K562 (cell line): ENCODE results near the gene KIF25. TPM values are rescaled to one million over a fixed set of nuclear protein-coding genes. Genes with fewer than 3 reads are reported as not detected.

Experiments used
- ATAC-seq: fragments of 200-7000 bp; cut with Tn5 transposase; 3 replicates; pipeline ENCODE4 v1.9.1; 2020; ENCODE audit warnings: moderate library complexity
- BruUV-seq: library from RNA; stranded (reverse); fragments of 400-500 nt; replicated peaks from 2 replicates; lab custom pipeline; 2021; lab: Mats Ljungman, UMichigan
- CTCF ChIA-PET: fragments of 300-600 bp; formaldehyde crosslinking; extraction: SDS; loops from one replicate; lab custom pipeline; 2021; ENCODE audit warnings: low intra/inter-chr PET ratio; lab: Yijun Ruan, JAX
- POLR2A ChIA-PET: fragments of 300-600, 350-650 bp; sonication (Branson Sonifier 250); formaldehyde crosslinking; extraction: SDS; loops from one replicate; lab custom pipeline; 2021; ENCODE audit warnings: antibody characterized with exemption, inconsistent platforms; lab: Yijun Ruan, JAX
- DNase-seq, 4 experiments: peaks; one replicate each; pipeline versions ENCODE4 v3.0.0 to v3.0.0-alpha.2; 2011 to 2018; ENCODE audit warnings: low spot score in 3 of 4, mixed read lengths in 3 of 4; ENCODE audit errors: extremely low read depth in 1 of 4
- FAIRE-seq: peaks from 2 replicates; lab custom pipeline; 2011; peaks lifted over from hg19 to GRCh38; lab: Jason Lieb, UNC
- H2AFZ ChIP-seq: 2 replicates; pipeline ENCODE4 v1.6.0; 2011; ENCODE audit warnings: low read depth, low read length, control low read depth, inconsistent platforms
- H3K27ac ChIP-seq: fragments of 200-600 bp; 3 replicates; pipeline ENCODE4 v1.8.0; 2011; ENCODE audit warnings: low read depth, mild to moderate bottlenecking, control low read depth, inconsistent platforms, low read length, moderate library complexity, mixed read lengths; ENCODE audit errors: extremely low read depth
- H3K27me3 ChIP-seq, 2 experiments: fragments of 300-600 bp in 1 of 2; 2 replicates in 1 of 2; 3 replicates in 1 of 2; pipeline versions ENCODE4 v1.6.0 to v1.8.0; 2011; ENCODE audit warnings: inconsistent platforms in 2 of 2, low read length in 2 of 2, mild to moderate bottlenecking in 1 of 2, mixed read lengths in 1 of 2, moderate library complexity in 1 of 2; ENCODE audit not compliant: control insufficient read depth in 2 of 2, insufficient read depth in 2 of 2
- H3K36me3 ChIP-seq: fragments of 300-600 bp; 3 replicates; pipeline ENCODE4 v1.8.0; 2011; ENCODE audit warnings: mild to moderate bottlenecking, low read length, inconsistent platforms; ENCODE audit not compliant: control insufficient read depth, insufficient read depth
- H3K4me1 ChIP-seq, 2 experiments: fragments of 200-600 bp in 1 of 2; replicated peaks in 1 of 2; 2 replicates in 1 of 2; 3 replicates in 1 of 2; pipeline versions ENCODE4 v1.5.1 to v1.8.0; 2011; ENCODE audit warnings: inconsistent platforms in 2 of 2, low read length in 2 of 2, mild to moderate bottlenecking in 1 of 2, mixed read lengths in 1 of 2, moderate library complexity in 1 of 2; ENCODE audit not compliant: control insufficient read depth in 2 of 2, insufficient read depth in 2 of 2
- H3K4me2 ChIP-seq: 2 replicates; pipeline ENCODE4 v1.6.1; 2011; ENCODE audit warnings: low read length, control low read depth, inconsistent platforms, mixed read lengths; ENCODE audit not compliant: insufficient read depth
- H3K4me3 ChIP-seq: fragments of 200-600 bp; sonication (generic), shearing (Covaris generic); 2 replicates; pipeline ENCODE4 v1.5.1; 2016; ENCODE audit warnings: control low read depth, inconsistent platforms
- H3K79me2 ChIP-seq: fragments of 200-600 bp; 3 replicates; pipeline ENCODE4 v1.8.0; 2011; ENCODE audit warnings: low read length, inconsistent platforms; ENCODE audit not compliant: control insufficient read depth, insufficient read depth
- H3K9ac ChIP-seq, 2 experiments: 2 replicates each; pipeline versions ENCODE4 v1.6.0 to v1.6.1; 2011; ENCODE audit warnings: low read depth in 2 of 2, low read length in 2 of 2, control low read depth in 1 of 2, inconsistent platforms in 1 of 2, mild to moderate bottlenecking in 1 of 2, mixed read lengths in 1 of 2; ENCODE audit not compliant: insufficient read depth in 1 of 2
- H3K9me1 ChIP-seq: one replicate; pipeline ENCODE4 v1.6.0; 2011; ENCODE audit warnings: inconsistent platforms, mild to moderate bottlenecking, low read length, moderate library complexity; ENCODE audit not compliant: control insufficient read depth, insufficient read depth
- H3K9me3 ChIP-seq: replicated peaks from 2 replicates; pipeline ENCODE4 v1.5.1; 2011; ENCODE audit warnings: low read depth, low read length, inconsistent platforms; ENCODE audit not compliant: control insufficient read depth, insufficient read depth
- H4K20me1 ChIP-seq: replicated peaks from 2 replicates; pipeline ENCODE4 v1.6.1; 2011; ENCODE audit warnings: low read length, inconsistent platforms, mixed read lengths; ENCODE audit not compliant: control insufficient read depth, insufficient read depth
- CTBP1 ChIP-seq: fragments of 450-650 bp; IDR thresholded peaks from 2 replicates; pipeline ENCODE4 v1.6.1; 2016; ENCODE audit warnings: borderline replicate concordance
- KDM5B ChIP-seq: fragments of 200-600 bp; sonication (generic); IDR thresholded peaks from 2 replicates; pipeline ENCODE4 v1.6.1; 2012; ENCODE audit warnings: low read depth, mild to moderate bottlenecking, moderate library complexity, low read length, control low read depth, inconsistent platforms; ENCODE audit not compliant: insufficient replicate concordance
- L3MBTL2 ChIP-seq: fragments of 450-650 bp; IDR thresholded peaks from 2 replicates; pipeline ENCODE4 v1.6.1; 2016; ENCODE audit warnings: mild to moderate bottlenecking, moderate library complexity
- RBBP5 ChIP-seq: fragments of 200-600 bp; sonication (generic); IDR thresholded peaks from 2 replicates; pipeline ENCODE4 v1.6.1; 2012; ENCODE audit warnings: borderline replicate concordance, mild to moderate bottlenecking, low read length, control low read depth, inconsistent platforms; ENCODE audit not compliant: insufficient read depth, poor library complexity, severe bottlenecking
- SRSF7 ChIP-seq: fragments of 200-400 bp; formaldehyde crosslinking; optimal IDR thresholded peaks from 2 replicates; pipeline ENCODE3; 2017; ENCODE audit warnings: mild to moderate bottlenecking, low read depth, low read length
- ZKSCAN3 ChIP-seq: fragments of 250-450 bp; sonication (Bioruptor Pico); IDR thresholded peaks from 2 replicates; pipeline ENCODE4 v1.4.0; 2020
- WGBS: fragments of 100-300 bp; shearing (Covaris generic); methylation state at CpG from one replicate; pipeline ENCODE4 v1.1.6; 2016; ENCODE audit warnings: low coverage, mixed read lengths; ENCODE audit not compliant: insufficient coverage; ENCODE audit errors: missing lambda C conversion rate; 5-methylcytosine and 5-hydroxymethylcytosine counted together
- in situ Hi-C: fragments of 300-500 bp; cut with MboI; formaldehyde crosslinking; loops from 4 replicates; pipeline ENCODE4 v1.15.0; 2018; ENCODE audit warnings: inconsistent platforms, mixed read lengths
- intact Hi-C: fragments of 100-400 bp; cut with micrococcal nuclease; formaldehyde crosslinking; loops from 2 replicates; pipeline ENCODE4 v1.14.2; 2022
- polyA plus RNA-seq, 8 experiments: library from polyadenylated mRNA; depleted of rRNA in 4 of 8; stranded (reverse) in 5 of 8; unstranded in 3 of 8; fragments of >200 nt; fragmentation: Nextera tagmentation in 2 of 8; fragmentation: Illumina TruSeq in 1 of 8; extraction: Ambion mirVana in 2 of 8; extraction: Trizol in 1 of 8; gene quantifications; 2 replicates each; pipeline versions ENCODE4 v1.2.1 to v1.2.3, GENCODE V29; 2011 to 2014; ENCODE audit warnings: inconsistent platforms in 1 of 8, missing spikeins in 1 of 8
- total RNA-seq, 7 experiments: library from RNA; depleted of rRNA in 6 of 7; stranded (reverse); fragments of >200 nt in 6 of 7; fragmentation: Illumina TruSeq in 2 of 7; extraction: Trizol in 2 of 7; gene quantifications; 2 replicates each; pipeline versions ENCODE4 v1.2.1 to v1.2.3, GENCODE V29; 2011 to 2021; ENCODE audit warnings: low replicate concordance in 1 of 7
- TF ChIP-seq, protein P1 (sequence below): fragments of 450-650 bp; IDR thresholded peaks from 2 replicates; pipeline ENCODE4 v1.6.1; 2016; ENCODE audit warnings: mild to moderate bottlenecking
- TF ChIP-seq, protein P2 (sequence below), 2 experiments: fragments of 200-800 bp in 1 of 2; sonication (Bioruptor generic) in 1 of 2; sonication (generic) in 1 of 2; formaldehyde crosslinking in 1 of 2; IDR thresholded peaks in 1 of 2; conservative IDR thresholded peaks in 1 of 2; 2 replicates each; pipeline versions ENCODE4 v1.5.0 to v1.6.1; 2016 to 2020; ENCODE audit warnings: missing compliant biosample characterization in 1 of 2, missing genetic modification characterization in 1 of 2, missing genetic modification reagents in 1 of 2
- TF ChIP-seq, protein P3 (sequence below), 2 experiments: IDR thresholded peaks; 2 replicates each; pipeline ENCODE4 v1.6.1; 2011; ENCODE audit warnings: borderline replicate concordance in 1 of 2, control low read depth in 1 of 2, low read depth in 1 of 2, low read length in 1 of 2, mild to moderate bottlenecking in 1 of 2, mixed read lengths in 1 of 2, moderate library complexity in 1 of 2; ENCODE audit not compliant: insufficient read depth in 1 of 2, insufficient read length in 1 of 2, poor library complexity in 1 of 2, severe bottlenecking in 1 of 2; ENCODE audit errors: extremely low read depth in 1 of 2
- TF ChIP-seq, protein P4 (sequence below): fragments of 450-650 bp; IDR thresholded peaks from 2 replicates; pipeline ENCODE4 v1.7.1; 2018; ENCODE audit warnings: mild to moderate bottlenecking, low read depth; ENCODE audit not compliant: partially characterized antibody

Gene KIF25
- total and polyA plus RNA-seq, 9 of the 15 experiments (the other 6 are each of a cell fraction or from before 2014, with no cell fraction given) = 0.04 to 0.49 (median 0.23) TPM; not detected in 5

DNA sequence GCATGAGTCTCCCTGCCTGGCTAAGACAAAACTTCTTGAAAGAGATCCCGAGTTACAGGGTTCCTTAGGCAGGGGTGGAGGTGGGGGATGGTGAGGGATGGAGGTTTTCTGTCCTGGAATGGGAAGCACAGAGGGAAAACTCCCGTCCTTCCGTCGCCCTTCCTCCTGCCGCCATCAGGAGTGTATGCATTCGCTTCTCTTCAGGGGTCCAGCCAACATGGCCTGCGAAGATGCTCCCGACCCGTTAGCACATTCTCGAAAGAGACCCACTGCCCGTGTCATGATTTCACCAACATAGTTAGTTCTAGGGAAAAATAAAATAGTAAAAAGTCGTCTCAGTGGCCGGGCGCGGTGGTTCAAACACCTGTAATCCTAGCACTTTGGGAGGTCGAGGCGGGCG lies 37.1 kb downstream of the KIF25 start (continued):
- TF ChIP-seq, protein P1, sequence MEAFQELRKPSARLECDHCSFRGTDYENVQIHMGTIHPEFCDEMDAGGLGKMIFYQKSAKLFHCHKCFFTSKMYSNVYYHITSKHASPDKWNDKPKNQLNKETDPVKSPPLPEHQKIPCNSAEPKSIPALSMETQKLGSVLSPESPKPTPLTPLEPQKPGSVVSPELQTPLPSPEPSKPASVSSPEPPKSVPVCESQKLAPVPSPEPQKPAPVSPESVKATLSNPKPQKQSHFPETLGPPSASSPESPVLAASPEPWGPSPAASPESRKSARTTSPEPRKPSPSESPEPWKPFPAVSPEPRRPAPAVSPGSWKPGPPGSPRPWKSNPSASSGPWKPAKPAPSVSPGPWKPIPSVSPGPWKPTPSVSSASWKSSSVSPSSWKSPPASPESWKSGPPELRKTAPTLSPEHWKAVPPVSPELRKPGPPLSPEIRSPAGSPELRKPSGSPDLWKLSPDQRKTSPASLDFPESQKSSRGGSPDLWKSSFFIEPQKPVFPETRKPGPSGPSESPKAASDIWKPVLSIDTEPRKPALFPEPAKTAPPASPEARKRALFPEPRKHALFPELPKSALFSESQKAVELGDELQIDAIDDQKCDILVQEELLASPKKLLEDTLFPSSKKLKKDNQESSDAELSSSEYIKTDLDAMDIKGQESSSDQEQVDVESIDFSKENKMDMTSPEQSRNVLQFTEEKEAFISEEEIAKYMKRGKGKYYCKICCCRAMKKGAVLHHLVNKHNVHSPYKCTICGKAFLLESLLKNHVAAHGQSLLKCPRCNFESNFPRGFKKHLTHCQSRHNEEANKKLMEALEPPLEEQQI = no peak

DNA sequence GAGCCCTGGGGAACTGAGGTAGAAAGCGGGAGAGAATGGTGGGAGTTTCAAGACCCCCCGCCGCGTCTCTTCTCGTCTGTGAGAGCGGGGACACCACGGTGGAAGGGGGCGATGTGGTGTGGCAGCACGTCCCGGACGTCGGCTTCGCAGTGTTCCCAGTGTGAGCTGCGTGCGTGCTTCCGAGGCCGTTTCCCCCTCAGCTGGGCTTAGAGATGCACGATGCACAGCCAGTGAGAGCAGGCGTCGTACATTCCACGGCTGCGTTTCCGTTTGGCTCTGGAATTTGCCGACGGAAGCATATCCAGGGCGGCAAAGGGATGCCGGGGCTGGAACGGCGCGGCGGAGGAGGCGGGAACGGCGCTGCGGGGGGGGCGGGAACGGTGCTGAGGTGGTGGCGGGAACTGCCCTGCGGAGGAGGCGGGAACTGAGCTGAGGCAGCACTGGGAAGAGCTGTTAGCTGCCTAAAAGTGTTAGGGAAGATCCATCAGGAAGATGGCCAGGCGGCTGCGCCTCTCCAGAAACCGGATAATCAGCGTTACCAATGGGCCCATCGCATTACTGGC lies 37.7 kb downstream of the KIF25 start:
- Histone ChIP-seq H3K9me1 (no peaks in the 10 kb centered on the region), H3K9ac (peak overlapping the region; percentile 14 to 78; a peak in 3 of 4 replicates), H3K4me2 (peak overlapping the region; percentile 76), H3K79me2 (no peaks in the 10 kb centered on the region), H2AFZ (peak overlapping the region; percentile 80), H3K4me3 (peak overlapping the region; percentile 23), H3K4me1 (peaks cover 10 to 14% of the 10 kb centered on the region in 2 experiments), H3K27ac (peak overlapping the region; percentile 26; the same call in 1 of the 3 replicates), H4K20me1 (peaks cover 6% of the 10 kb centered on the region; the same call in 1 of the 2 replicates), H3K9me3 (no peaks in the 10 kb centered on the region), H3K27me3 (peaks cover 17 to 49% of the 10 kb centered on the region in 2 experiments), H3K36me3 (no peaks in the 10 kb centered on the region)
- 12% methylated on average over 25 of the region's 45 CpGs for WGBS
- ChIA-PET POLR2A (interaction anchor here (0.5 to 0.7 kb wide), 2 partner anchors 198 to 269 kb away, joined by 3 read pairs; no protein-coding TSS in a partner anchor), CTCF (no interaction called here)
- DNase-seq (peak; percentile 40 to 94 (median 83)), ATAC-seq (peak; percentile 56), FAIRE-seq (no peak)
- no TSS peak for BruUV-seq
- intact Hi-C loops (no loop called here), in situ Hi-C loops (no loop called here)
- no peak for TF ChIP-seq CTBP1
- TF ChIP-seq SRSF7 = no peak
- TF ChIP-seq, protein P2, sequence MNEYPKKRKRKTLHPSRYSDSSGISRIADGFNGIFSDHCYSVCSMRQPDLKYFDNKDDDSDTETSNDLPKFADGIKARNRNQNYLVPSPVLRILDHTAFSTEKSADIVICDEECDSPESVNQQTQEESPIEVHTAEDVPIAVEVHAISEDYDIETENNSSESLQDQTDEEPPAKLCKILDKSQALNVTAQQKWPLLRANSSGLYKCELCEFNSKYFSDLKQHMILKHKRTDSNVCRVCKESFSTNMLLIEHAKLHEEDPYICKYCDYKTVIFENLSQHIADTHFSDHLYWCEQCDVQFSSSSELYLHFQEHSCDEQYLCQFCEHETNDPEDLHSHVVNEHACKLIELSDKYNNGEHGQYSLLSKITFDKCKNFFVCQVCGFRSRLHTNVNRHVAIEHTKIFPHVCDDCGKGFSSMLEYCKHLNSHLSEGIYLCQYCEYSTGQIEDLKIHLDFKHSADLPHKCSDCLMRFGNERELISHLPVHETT (CRISPR knock-in tag; conservative IDR thresholded peaks at IDR 0.05 in 1 of 2, IDR thresholded peaks at IDR 0.05 in 1 of 2) = peak in 1 of 2 experiments; percentile 23; a peak in 2 of 4 replicates
- peak; percentile 28 for TF ChIP-seq RBBP5
- TF ChIP-seq, protein P3, sequence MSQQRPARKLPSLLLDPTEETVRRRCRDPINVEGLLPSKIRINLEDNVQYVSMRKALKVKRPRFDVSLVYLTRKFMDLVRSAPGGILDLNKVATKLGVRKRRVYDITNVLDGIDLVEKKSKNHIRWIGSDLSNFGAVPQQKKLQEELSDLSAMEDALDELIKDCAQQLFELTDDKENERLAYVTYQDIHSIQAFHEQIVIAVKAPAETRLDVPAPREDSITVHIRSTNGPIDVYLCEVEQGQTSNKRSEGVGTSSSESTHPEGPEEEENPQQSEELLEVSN (IDR thresholded peaks at IDR 0.05; ENCODE audit: borderline replicate concordance in 1 of 2, extremely low read depth in 1 of 2, insufficient read depth in 1 of 2, insufficient read length in 1 of 2, low read depth in 1 of 2, low read length in 1 of 2, poor library complexity in 1 of 2, severe bottlenecking in 1 of 2) = peak; percentile 85 to 93
- TF ChIP-seq, protein P4, sequence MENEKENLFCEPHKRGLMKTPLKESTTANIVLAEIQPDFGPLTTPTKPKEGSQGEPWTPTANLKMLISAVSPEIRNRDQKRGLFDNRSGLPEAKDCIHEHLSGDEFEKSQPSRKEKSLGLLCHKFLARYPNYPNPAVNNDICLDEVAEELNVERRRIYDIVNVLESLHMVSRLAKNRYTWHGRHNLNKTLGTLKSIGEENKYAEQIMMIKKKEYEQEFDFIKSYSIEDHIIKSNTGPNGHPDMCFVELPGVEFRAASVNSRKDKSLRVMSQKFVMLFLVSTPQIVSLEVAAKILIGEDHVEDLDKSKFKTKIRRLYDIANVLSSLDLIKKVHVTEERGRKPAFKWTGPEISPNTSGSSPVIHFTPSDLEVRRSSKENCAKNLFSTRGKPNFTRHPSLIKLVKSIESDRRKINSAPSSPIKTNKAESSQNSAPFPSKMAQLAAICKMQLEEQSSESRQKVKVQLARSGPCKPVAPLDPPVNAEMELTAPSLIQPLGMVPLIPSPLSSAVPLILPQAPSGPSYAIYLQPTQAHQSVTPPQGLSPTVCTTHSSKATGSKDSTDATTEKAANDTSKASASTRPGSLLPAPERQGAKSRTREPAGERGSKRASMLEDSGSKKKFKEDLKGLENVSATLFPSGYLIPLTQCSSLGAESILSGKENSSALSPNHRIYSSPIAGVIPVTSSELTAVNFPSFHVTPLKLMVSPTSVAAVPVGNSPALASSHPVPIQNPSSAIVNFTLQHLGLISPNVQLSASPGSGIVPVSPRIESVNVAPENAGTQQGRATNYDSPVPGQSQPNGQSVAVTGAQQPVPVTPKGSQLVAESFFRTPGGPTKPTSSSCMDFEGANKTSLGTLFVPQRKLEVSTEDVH = peak; percentile 22
- TF ChIP-seq ZKSCAN3 = no peak
- TF ChIP-seq L3MBTL2 = peak; percentile 94
- peak; percentile 41 for TF ChIP-seq KDM5B
